H9 (cell line): Measurements from ENCODE around the gene PNMA1. TPM values are rescaled to one million over a fixed set of nuclear protein-coding genes. Genes with fewer than 3 reads are reported as not detected.

Experiments
- DNase-seq: peaks from one replicate; pipeline ENCODE4 v3.0.0-alpha.2; 2017
- H2AFZ ChIP-seq: one replicate; pipeline ENCODE4 v1.6.1; 2013; ENCODE audit warnings: mild to moderate bottlenecking, low read length, control low read depth, moderate library complexity
- H2AK5ac ChIP-seq: 2 replicates; pipeline ENCODE4 v1.6.1; 2013; ENCODE audit warnings: low read length, control low read depth, mixed read lengths; ENCODE audit not compliant: insufficient read length
- H2BK120ac ChIP-seq: one replicate; pipeline ENCODE4 v1.6.1; 2013; ENCODE audit warnings: low read depth, mild to moderate bottlenecking, low read length, control low read depth, inconsistent platforms; ENCODE audit not compliant: poor library complexity, severe bottlenecking
- H2BK12ac ChIP-seq: 2 replicates; pipeline ENCODE4 v1.6.1; 2013; ENCODE audit warnings: low read length, control low read depth, mixed read lengths, low read depth; ENCODE audit not compliant: insufficient read length
- H2BK15ac ChIP-seq: 2 replicates; pipeline ENCODE4 v1.6.1; 2013; ENCODE audit warnings: low read depth, low read length, control low read depth
- H2BK20ac ChIP-seq: one replicate; pipeline ENCODE4 v1.6.1; 2013; ENCODE audit warnings: low read depth, mild to moderate bottlenecking, low read length, control low read depth, inconsistent platforms; ENCODE audit not compliant: poor library complexity, severe bottlenecking
- H2BK5ac ChIP-seq: 2 replicates; pipeline ENCODE4 v1.6.1; 2013; ENCODE audit warnings: low read length, control low read depth, mixed read lengths; ENCODE audit not compliant: insufficient read length
- H3K14ac ChIP-seq: 2 replicates; pipeline ENCODE4 v1.6.1; 2013; ENCODE audit warnings: low read length, control low read depth; ENCODE audit not compliant: insufficient read depth
- H3K18ac ChIP-seq: 2 replicates; pipeline ENCODE4 v1.6.1; 2013; ENCODE audit warnings: low read depth, mild to moderate bottlenecking, mixed read lengths, low read length, control low read depth; ENCODE audit not compliant: insufficient read length
- H3K23ac ChIP-seq: 2 replicates; pipeline ENCODE4 v1.6.1; 2013; ENCODE audit warnings: low read length, control low read depth, mixed read lengths, low read depth; ENCODE audit not compliant: insufficient read length
- H3K23me2 ChIP-seq: 2 replicates; pipeline ENCODE4 v1.6.1; 2013; ENCODE audit warnings: low read depth, mild to moderate bottlenecking, mixed read lengths, low read length, control low read depth; ENCODE audit not compliant: insufficient read length, poor library complexity, severe bottlenecking
- H3K27ac ChIP-seq: 2 replicates; pipeline ENCODE4 v1.5.1; 2013; ENCODE audit warnings: low read length, control low read depth, mixed read lengths, low read depth; ENCODE audit not compliant: insufficient read length
- H3K27me3 ChIP-seq: 2 replicates; pipeline ENCODE4 v1.6.1; 2013; ENCODE audit warnings: low read length, control low read depth, inconsistent platforms; ENCODE audit not compliant: insufficient read depth
- H3K4ac ChIP-seq: 2 replicates; pipeline ENCODE4 v1.6.1; 2013; ENCODE audit warnings: low read depth, mild to moderate bottlenecking, control low read depth, inconsistent platforms, low read length, moderate library complexity
- H3K4me1 ChIP-seq: 2 replicates; pipeline ENCODE4 v1.6.1; 2013; ENCODE audit warnings: low read length, control low read depth, inconsistent platforms; ENCODE audit not compliant: insufficient read depth
- H3K4me2 ChIP-seq: 2 replicates; pipeline ENCODE4 v1.6.1; 2013; ENCODE audit warnings: low read length, control low read depth, mixed read lengths; ENCODE audit not compliant: insufficient read length, insufficient read depth
- H3K56ac ChIP-seq: 2 replicates; pipeline ENCODE4 v1.6.1; 2013; ENCODE audit warnings: low read depth, mild to moderate bottlenecking, mixed read lengths, low read length, control low read depth; ENCODE audit not compliant: insufficient read length
- H3K79me1 ChIP-seq: 2 replicates; pipeline ENCODE4 v1.6.1; 2013; ENCODE audit warnings: low read depth, mild to moderate bottlenecking, moderate library complexity, low read length, control low read depth, inconsistent platforms; ENCODE audit not compliant: insufficient read depth, poor library complexity, severe bottlenecking
- H3K79me2 ChIP-seq: 2 replicates; pipeline ENCODE4 v1.6.1; 2013; ENCODE audit warnings: low read length, control low read depth, inconsistent platforms; ENCODE audit not compliant: insufficient read depth
- H3K9ac ChIP-seq: 2 replicates; pipeline ENCODE4 v1.6.1; 2013; ENCODE audit warnings: low read length, control low read depth, mixed read lengths; ENCODE audit not compliant: insufficient read length; ENCODE audit errors: extremely low read depth
- H3K9me3 ChIP-seq: one replicate; pipeline ENCODE4 v1.6.1; 2013; ENCODE audit warnings: low read depth, low read length, inconsistent platforms; ENCODE audit not compliant: control insufficient read depth
- H3T11ph ChIP-seq: one replicate; pipeline ENCODE4 v1.6.1; 2013; ENCODE audit warnings: mild to moderate bottlenecking, low read length, control low read depth, inconsistent platforms
- H4K20me1 ChIP-seq: one replicate; pipeline ENCODE4 v1.6.1; 2013; ENCODE audit not compliant: control insufficient read depth, insufficient read length, insufficient read depth
- H4K5ac ChIP-seq: 2 replicates; pipeline ENCODE4 v1.6.1; 2013; ENCODE audit warnings: low read depth, mild to moderate bottlenecking, mixed read lengths, low read length, control low read depth; ENCODE audit not compliant: insufficient read length
- H4K8ac ChIP-seq: replicated peaks from 2 replicates; pipeline ENCODE4 v1.6.1; 2013; ENCODE audit warnings: low read length, control low read depth, mixed read lengths, low read depth; ENCODE audit not compliant: insufficient read length
- H4K91ac ChIP-seq: 2 replicates; pipeline ENCODE4 v1.6.1; 2013; ENCODE audit warnings: low read depth, mild to moderate bottlenecking, moderate library complexity, mixed read lengths, low read length, control low read depth; ENCODE audit not compliant: insufficient read length
- H3K27ac Mint-ChIP-seq, 3 experiments: 2 replicates in 2 of 3; 3 replicates in 1 of 3; pipeline ENCODE4 v1.8.0; 2020 to 2021; ENCODE audit warnings: mixed read lengths in 3 of 3, mild to moderate bottlenecking in 1 of 3, moderate library complexity in 1 of 3
- H3K27me3 Mint-ChIP-seq: 2 replicates; pipeline ENCODE4 v1.8.0; 2021; ENCODE audit warnings: low read depth, mild to moderate bottlenecking, moderate library complexity, mixed read lengths
- H3K36me3 Mint-ChIP-seq, 3 experiments: 2 replicates in 2 of 3; 3 replicates in 1 of 3; pipeline ENCODE4 v1.8.0; 2020 to 2021; ENCODE audit warnings: low read depth in 3 of 3, mixed read lengths in 3 of 3; ENCODE audit not compliant: insufficient read depth in 1 of 3
- H3K4me1 Mint-ChIP-seq, 2 experiments: 2 replicates each; pipeline ENCODE4 v1.8.0; 2020; ENCODE audit warnings: mixed read lengths in 2 of 2
- H3K4me3 Mint-ChIP-seq, 2 experiments: 2 replicates in 1 of 2; 3 replicates in 1 of 2; pipeline ENCODE4 v1.8.0; 2020 to 2021; ENCODE audit warnings: mild to moderate bottlenecking in 2 of 2, mixed read lengths in 2 of 2, moderate library complexity in 1 of 2
- H3K9me3 Mint-ChIP-seq, 2 experiments: 2 replicates in 1 of 2; 3 replicates in 1 of 2; pipeline ENCODE4 v1.8.0; 2020; ENCODE audit warnings: mild to moderate bottlenecking in 2 of 2, mixed read lengths in 2 of 2, moderate library complexity in 1 of 2
- CTCF ChIP-seq: fragments of 200-600 bp; sonication (generic); conservative IDR thresholded peaks from 3 replicates; pipeline ENCODE4 v1.8.0; 2021; ENCODE audit warnings: antibody characterized with exemption, mild to moderate bottlenecking
- WGBS: extraction: QIAGEN DNeasy Blood & Tissue Kit; methylation state at CpG from one replicate; pipeline ENCODE4 v1.1.7; 2013; ENCODE audit warnings: missing lambda C conversion rate, low lambda C conversion rate, mixed read lengths; ENCODE audit not compliant: insufficient read length; ENCODE audit errors: extremely low coverage; 5-methylcytosine and 5-hydroxymethylcytosine counted together
- total RNA-seq: library from RNA; stranded (reverse); gene quantifications from 2 replicates; pipeline ENCODE4 v1.2.1, GENCODE V29; 2021

Gene PNMA1
- total RNA-seq, 1 experiment from 2014 or later: 56.1 TPM

- no peak overlapping the region for H3T11ph ChIP-seq
- no peak overlapping the region for H2BK120ac ChIP-seq
- no peak overlapping the region for H2BK20ac ChIP-seq
- no peak overlapping the region for H4K91ac ChIP-seq
- H3K23me2 ChIP-seq: no peaks in the 10 kb centered on the region
- H3K27me3 ChIP-seq: no peaks in the 10 kb centered on the region
- H3K4ac ChIP-seq: no peak overlapping the region
- H3K4me1 ChIP-seq: no peaks in the 10 kb centered on the region
- H3K56ac ChIP-seq: no peak overlapping the region
- Mint-ChIP-seq H3K9me3 (peaks cover 0 to 3% of the 10 kb centered on the region in 2 experiments; a peak in 1 of 5 replicates), H3K27ac (no peak overlapping the region), H3K27me3 (no peaks in the 10 kb centered on the region), H3K36me3 (peaks cover 7 to 10% (median 8%) of the 10 kb centered on the region in 3 experiments), H3K4me3 (no peak overlapping the region), H3K4me1 (peaks cover 0 to 5% of the 10 kb centered on the region in 2 experiments; a peak in 2 of 4 replicates)
- no peak overlapping the region for H2BK15ac ChIP-seq
- no peaks in the 10 kb centered on the region for H3K79me1 ChIP-seq
- H3K9me3 ChIP-seq: no peaks in the 10 kb centered on the region
- WGBS: no CpG with 5 or more reads among the region's 2 CpGs
- no peak overlapping the region for H3K4me2 ChIP-seq
- H3K23ac ChIP-seq: no peak overlapping the region
- no peak overlapping the region for H2AK5ac ChIP-seq
- no peaks in the 10 kb centered on the region for H4K20me1 ChIP-seq
- no peak for TF ChIP-seq CTCF
- H3K9ac ChIP-seq: no peak overlapping the region
- no peak overlapping the region for H3K14ac ChIP-seq
- H2BK12ac ChIP-seq: no peak overlapping the region
- H4K8ac ChIP-seq: no peak overlapping the region
- H3K27ac ChIP-seq: no peak overlapping the region
- no peak for DNase-seq
- H2BK5ac ChIP-seq: no peak overlapping the region
- no peak overlapping the region for H4K5ac ChIP-seq
- no peak overlapping the region for H2AFZ ChIP-seq
- no peak overlapping the region for H3K18ac ChIP-seq
- no peaks in the 10 kb centered on the region for H3K79me2 ChIP-seq
These were observed 49.1 kb downstream of the PNMA1 start for GRCh38 chr14:73665130-73665529.
